DND-41 (cell line): ENCODE data around the gene RPH3AL.

Source experiments
- EZH2 ChIP-seq: IDR thresholded peaks from 3 replicates; pipeline ENCODE4 v1.6.1; 2012; ENCODE audit warnings: borderline replicate concordance, low read depth, mild to moderate bottlenecking, moderate library complexity, low read length, inconsistent platforms; ENCODE audit not compliant: severe bottlenecking
- TF ChIP-seq, protein P1 (sequence below): IDR thresholded peaks from 2 replicates; pipeline ENCODE4 v1.5.1; 2012; ENCODE audit warnings: borderline replicate concordance, low read length, moderate library complexity, mild to moderate bottlenecking; ENCODE audit not compliant: poor library complexity, severe bottlenecking; ENCODE audit errors: extremely low read depth

DNA sequence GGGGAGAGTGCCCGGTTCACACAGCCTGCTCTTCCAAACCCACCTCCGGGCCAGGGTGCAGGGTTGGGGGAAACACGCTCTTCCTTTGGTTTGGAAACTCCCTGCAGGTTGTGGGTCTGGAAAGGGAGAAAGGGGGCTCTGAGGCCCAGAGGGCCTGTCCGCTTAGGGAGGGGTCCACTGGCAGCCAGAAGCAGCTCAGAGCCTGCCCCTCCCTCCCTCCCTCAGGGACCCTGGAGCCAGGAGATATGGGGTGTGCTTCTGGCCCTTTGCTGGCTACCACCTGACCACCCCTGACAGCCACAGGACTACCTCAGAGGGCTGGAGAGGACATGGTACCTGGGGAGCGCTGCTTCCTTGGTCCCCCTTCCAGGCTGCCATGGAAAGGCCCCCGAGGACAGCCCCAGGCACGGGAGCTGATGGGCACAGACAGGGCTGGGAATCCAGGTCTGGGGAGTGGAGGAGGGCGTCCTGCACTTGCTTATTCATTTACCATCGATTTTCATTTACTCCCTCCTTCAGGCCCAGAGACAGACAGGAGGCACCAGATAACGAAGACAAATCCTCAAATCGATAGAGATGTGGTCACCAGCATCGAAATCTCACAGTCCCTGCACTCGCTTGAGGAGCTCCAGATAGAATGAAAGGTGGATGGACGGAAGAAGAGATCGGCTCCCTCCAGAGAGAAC, 122.8 kb downstream of the RPH3AL start:
- TF ChIP-seq, protein P1, sequence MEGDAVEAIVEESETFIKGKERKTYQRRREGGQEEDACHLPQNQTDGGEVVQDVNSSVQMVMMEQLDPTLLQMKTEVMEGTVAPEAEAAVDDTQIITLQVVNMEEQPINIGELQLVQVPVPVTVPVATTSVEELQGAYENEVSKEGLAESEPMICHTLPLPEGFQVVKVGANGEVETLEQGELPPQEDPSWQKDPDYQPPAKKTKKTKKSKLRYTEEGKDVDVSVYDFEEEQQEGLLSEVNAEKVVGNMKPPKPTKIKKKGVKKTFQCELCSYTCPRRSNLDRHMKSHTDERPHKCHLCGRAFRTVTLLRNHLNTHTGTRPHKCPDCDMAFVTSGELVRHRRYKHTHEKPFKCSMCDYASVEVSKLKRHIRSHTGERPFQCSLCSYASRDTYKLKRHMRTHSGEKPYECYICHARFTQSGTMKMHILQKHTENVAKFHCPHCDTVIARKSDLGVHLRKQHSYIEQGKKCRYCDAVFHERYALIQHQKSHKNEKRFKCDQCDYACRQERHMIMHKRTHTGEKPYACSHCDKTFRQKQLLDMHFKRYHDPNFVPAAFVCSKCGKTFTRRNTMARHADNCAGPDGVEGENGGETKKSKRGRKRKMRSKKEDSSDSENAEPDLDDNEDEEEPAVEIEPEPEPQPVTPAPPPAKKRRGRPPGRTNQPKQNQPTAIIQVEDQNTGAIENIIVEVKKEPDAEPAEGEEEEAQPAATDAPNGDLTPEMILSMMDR, result no peak
- no peak for TF ChIP-seq EZH2
